Measurements from ENCODE around the gene TBC1D22A.

DNA sequence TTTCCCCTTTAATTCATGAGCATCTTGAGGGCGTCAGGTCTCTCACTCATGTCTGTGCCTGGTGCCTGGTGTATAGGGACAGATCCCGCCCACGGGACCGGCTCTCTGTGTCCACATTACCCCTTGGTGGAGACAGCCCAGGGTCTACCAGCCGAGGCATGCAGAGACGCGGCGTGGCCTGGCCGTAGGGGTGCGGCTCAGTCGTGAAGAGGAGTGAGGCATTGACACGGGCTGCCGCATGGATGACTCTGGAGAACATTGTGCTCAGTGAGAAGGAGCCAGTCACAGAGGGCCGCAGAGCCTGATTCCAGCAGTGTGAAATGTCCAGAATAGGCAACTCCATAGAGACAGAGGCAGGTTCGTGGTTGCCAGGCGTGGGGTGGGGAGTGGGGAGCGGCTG is 209.8 kb downstream of the TBC1D22A start:
- TF ChIP-seq, protein P1, sequence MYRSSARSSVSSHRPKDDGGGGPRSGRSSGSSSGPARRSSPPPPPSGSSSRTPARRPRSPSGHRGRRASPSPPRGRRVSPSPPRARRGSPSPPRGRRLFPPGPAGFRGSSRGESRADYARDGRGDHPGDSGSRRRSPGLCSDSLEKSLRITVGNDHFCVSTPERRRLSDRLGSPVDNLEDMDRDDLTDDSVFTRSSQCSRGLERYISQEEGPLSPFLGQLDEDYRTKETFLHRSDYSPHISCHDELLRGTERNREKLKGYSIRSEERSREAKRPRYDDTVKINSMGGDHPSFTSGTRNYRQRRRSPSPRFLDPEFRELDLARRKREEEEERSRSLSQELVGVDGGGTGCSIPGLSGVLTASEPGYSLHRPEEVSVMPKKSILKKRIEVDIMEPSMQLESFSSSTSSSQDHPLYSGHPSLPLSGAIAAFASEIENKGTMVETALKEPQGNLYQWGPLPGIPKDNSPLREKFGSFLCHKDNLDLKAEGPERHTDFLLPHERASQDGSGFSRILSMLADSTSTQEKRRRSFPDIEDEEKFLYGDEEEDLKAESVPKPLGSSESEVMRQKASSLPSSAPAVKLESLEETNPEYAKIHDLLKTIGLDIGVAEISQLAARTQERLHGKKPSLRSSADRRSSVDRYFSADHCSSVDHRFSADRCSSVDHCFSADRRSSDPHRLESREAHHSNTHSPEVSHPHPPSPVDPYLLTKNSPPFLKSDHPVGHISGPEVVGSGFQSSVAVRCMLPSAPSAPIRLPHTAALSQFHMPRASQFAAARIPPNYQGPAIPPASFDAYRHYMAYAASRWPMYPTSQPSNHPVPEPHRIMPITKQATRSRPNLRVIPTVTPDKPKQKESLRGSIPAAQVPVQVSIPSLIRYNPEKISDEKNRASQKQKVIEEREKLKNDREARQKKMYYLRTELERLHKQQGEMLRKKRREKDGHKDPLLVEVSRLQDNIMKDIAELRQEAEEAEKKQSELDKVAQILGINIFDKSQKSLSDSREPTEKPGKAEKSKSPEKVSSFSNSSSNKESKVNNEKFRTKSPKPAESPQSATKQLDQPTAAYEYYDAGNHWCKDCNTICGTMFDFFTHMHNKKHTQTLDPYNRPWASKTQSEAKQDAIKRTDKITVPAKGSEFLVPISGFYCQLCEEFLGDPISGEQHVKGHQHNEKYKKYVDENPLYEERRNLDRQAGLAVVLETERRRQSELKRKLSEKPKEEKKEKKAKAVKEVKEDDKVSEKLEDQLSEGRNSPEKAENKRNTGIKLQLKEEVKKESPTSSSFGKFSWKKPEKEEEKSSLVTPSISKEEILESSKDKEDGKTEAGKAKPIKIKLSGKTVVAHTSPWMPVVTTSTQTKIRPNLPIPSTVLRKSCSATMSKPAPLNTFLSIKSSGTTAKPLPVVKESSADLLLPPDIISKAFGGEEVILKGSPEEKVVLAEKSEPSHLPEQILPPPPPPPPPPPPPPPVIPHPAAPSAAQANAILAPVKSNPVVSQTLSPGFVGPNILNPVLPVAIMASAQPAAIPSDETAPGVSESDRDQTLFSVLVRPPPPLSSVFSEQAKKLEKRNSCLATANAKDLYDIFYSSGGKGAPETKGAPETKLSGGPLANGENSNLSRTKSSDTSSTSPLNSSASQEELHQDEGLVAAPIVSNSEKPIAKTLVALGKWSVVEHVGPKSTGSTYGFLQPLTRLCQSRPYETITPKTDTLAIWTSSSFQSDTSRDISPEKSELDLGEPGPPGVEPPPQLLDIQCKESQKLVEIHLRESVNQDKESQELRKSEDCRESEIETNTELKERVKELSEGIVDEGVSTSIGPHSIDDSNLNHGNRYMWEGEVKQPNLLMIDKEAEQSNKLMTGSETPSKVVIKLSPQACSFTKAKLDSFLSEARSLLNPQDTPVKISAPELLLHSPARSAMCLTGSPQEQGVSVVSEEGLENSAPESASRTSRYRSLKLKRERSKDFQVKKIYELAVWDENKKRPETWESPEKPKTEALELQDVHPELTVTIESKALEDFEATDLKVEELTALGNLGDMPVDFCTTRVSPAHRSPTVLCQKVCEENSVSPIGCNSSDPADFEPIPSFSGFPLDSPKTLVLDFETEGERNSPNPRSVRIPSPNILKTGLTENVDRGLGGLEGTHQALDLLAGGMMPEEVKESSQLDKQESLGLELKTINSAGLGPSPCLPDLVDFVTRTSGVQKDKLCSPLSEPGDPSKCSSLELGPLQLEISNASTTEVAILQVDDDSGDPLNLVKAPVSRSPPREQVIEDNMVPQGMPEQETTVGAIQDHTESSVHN (IDR thresholded peaks at IDR 0.05; ENCODE audit: borderline replicate concordance in 1 of 2, low read depth in 1 of 2), result no peak
- TF ChIP-seq NR2C1 (IDR thresholded peaks at IDR 0.05) (no peak), NR2C1 (tag; IDR thresholded peaks at IDR 0.05) (no peak), MECOM (CRISPR knock-in tag; IDR thresholded peaks at IDR 0.05) (no peak), GATAD2A (IDR thresholded peaks at IDR 0.05) (no peak), ZNF133 (CRISPR knock-in tag; IDR thresholded peaks at IDR 0.05) (no peak), BRF1 (IDR thresholded peaks at IDR 0.05; ENCODE audit: borderline replicate concordance, extremely low read depth, insufficient read length) (no peak)
- TF ChIP-seq, protein P2, sequence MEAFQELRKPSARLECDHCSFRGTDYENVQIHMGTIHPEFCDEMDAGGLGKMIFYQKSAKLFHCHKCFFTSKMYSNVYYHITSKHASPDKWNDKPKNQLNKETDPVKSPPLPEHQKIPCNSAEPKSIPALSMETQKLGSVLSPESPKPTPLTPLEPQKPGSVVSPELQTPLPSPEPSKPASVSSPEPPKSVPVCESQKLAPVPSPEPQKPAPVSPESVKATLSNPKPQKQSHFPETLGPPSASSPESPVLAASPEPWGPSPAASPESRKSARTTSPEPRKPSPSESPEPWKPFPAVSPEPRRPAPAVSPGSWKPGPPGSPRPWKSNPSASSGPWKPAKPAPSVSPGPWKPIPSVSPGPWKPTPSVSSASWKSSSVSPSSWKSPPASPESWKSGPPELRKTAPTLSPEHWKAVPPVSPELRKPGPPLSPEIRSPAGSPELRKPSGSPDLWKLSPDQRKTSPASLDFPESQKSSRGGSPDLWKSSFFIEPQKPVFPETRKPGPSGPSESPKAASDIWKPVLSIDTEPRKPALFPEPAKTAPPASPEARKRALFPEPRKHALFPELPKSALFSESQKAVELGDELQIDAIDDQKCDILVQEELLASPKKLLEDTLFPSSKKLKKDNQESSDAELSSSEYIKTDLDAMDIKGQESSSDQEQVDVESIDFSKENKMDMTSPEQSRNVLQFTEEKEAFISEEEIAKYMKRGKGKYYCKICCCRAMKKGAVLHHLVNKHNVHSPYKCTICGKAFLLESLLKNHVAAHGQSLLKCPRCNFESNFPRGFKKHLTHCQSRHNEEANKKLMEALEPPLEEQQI (IDR thresholded peaks at IDR 0.05), result no peak
- TF ChIP-seq, protein P3, sequence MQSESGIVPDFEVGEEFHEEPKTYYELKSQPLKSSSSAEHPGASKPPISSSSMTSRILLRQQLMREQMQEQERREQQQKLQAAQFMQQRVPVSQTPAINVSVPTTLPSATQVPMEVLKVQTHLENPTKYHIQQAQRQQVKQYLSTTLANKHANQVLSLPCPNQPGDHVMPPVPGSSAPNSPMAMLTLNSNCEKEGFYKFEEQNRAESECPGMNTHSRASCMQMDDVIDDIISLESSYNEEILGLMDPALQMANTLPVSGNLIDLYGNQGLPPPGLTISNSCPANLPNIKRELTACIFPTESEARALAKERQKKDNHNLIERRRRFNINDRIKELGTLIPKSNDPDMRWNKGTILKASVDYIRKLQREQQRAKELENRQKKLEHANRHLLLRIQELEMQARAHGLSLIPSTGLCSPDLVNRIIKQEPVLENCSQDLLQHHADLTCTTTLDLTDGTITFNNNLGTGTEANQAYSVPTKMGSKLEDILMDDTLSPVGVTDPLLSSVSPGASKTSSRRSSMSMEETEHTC (IDR thresholded peaks at IDR 0.05), result no peak

Measured in K562 (cell line).